ENCODE data around the gene UBN2. TPM values are rescaled to one million over a fixed set of nuclear protein-coding genes. Genes with fewer than 3 reads are reported as not detected.

UBN2 gene
- total RNA-seq, 4 donors from 2014 or later: 21.7 to 34.1 (median 22.5) TPM

- no peak overlapping the region for H3K4me3 ChIP-seq (ENCODE audit: low read depth, poor library complexity, severe bottlenecking)
- intact Hi-C loops (cut with DNase I; ENCODE audit: low total_unique reads): no loop called here
- no peak for TF ChIP-seq POLR2A (IDR thresholded peaks at IDR 0.05)
- TF ChIP-seq CTCF (IDR thresholded peaks at IDR 0.05): no peak
- 65 to 68% methylated on average over 17 of the region's 17 CpGs for WGBS, 2 donors
- DNase-seq (ENCODE audit: low spot score in 2 of 2): no peak
Observed at GRCh38 chr7:139271718-139272628, 40.9 kb downstream of the UBN2 start.

- TF ChIP-seq CTCF (IDR thresholded peaks at IDR 0.05): no peak
- no peak for TF ChIP-seq POLR2A (IDR thresholded peaks at IDR 0.05)
- DNase-seq (ENCODE audit: low spot score in 2 of 2): no peak
- no peak overlapping the region for H3K4me3 ChIP-seq (ENCODE audit: low read depth, poor library complexity, severe bottlenecking)
- intact Hi-C loops (cut with DNase I; ENCODE audit: low total_unique reads): no loop called here
- 93 to 96% methylated on average over 5 of the region's 5 CpGs for WGBS, 2 donors
Observed at GRCh38 chr7:139284252-139284896, 53.3 kb downstream of the UBN2 start.

GRCh38 chr7:139286144-139286543 lies 55.1 kb downstream of the UBN2 start:
- TF ChIP-seq CTCF (IDR thresholded peaks at IDR 0.05) (no peak), POLR2A (IDR thresholded peaks at IDR 0.05) (no peak)
- 95 to 98% methylated on average over 6 of the region's 6 CpGs for WGBS, 2 donors
- DNase-seq (ENCODE audit: low spot score in 2 of 2): no peak
- intact Hi-C loops (cut with DNase I; ENCODE audit: low total_unique reads): no loop called here
- no peak overlapping the region for H3K4me3 ChIP-seq (ENCODE audit: low read depth, poor library complexity, severe bottlenecking)

GRCh38 chr7:139292821-139293220 lies 61.8 kb downstream of the UBN2 start:
- no peak for TF ChIP-seq POLR2A (IDR thresholded peaks at IDR 0.05)
- no peak for TF ChIP-seq CTCF (IDR thresholded peaks at IDR 0.05)
- no peak for DNase-seq (ENCODE audit: low spot score in 2 of 2)
- intact Hi-C loops (cut with DNase I; ENCODE audit: low total_unique reads): no loop called here
- H3K4me3 ChIP-seq (ENCODE audit: low read depth, poor library complexity, severe bottlenecking): no peak overlapping the region
- 90 to 91% methylated on average over 7 of the region's 7 CpGs for WGBS, 2 donors

GRCh38 chr7:139293534-139293933 lies 62.5 kb downstream of the UBN2 start:
- 91 to 92% methylated on average over 2 of the region's 2 CpGs for WGBS, 2 donors
- no peak for TF ChIP-seq CTCF (IDR thresholded peaks at IDR 0.05)
- TF ChIP-seq POLR2A (IDR thresholded peaks at IDR 0.05): no peak
- DNase-seq (ENCODE audit: low spot score in 2 of 2): no peak
- intact Hi-C loops (cut with DNase I; ENCODE audit: low total_unique reads): no loop called here
- no peak overlapping the region for H3K4me3 ChIP-seq (ENCODE audit: low read depth, poor library complexity, severe bottlenecking)

All from lower leg skin (tissue), 4 donors.